ENCODE measurements around the gene ATXN2. TPM values are rescaled to one million over a fixed set of nuclear protein-coding genes. Genes with fewer than 3 reads are reported as not detected.
"Not testable (repeated sequence)": the region's sequence is repeated elsewhere in the genome, so short reads cannot be mapped to it uniquely, and the experiment has no call there.

ATXN2 gene
- polyA plus RNA-seq, 1 donor, result 50.2 TPM

GRCh38 chr12:111503116-111503515, 96.0 kb downstream of the ATXN2 start:
- DNase-seq (ENCODE audit: low read depth), result no peak

- DNase-seq (ENCODE audit: low read depth), result no peak
Measured at GRCh38 chr12:111494676-111495075, 104.4 kb downstream of the ATXN2 start.

DNA sequence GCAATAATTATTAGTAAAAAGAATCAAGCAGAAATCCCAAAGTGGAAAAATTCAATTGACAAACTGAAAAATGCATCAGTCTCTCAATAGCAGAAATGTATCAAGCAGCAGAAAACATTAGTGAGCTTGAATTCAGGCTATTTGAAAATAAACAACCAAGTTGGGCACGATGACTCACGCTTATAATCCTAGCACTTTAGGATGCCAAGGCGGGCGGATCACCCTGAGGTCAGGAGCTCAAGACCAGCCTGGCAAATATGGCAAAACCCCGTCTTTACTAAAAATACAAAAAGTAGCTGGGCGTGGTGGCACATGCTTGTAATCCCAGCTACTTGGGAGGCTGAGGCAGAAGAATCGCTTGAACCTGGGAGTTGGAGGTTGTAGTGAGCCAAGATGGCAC, 106.1 kb downstream of the ATXN2 start:
- not testable (repeated sequence) for DNase-seq (ENCODE audit: low read depth)

DNA sequence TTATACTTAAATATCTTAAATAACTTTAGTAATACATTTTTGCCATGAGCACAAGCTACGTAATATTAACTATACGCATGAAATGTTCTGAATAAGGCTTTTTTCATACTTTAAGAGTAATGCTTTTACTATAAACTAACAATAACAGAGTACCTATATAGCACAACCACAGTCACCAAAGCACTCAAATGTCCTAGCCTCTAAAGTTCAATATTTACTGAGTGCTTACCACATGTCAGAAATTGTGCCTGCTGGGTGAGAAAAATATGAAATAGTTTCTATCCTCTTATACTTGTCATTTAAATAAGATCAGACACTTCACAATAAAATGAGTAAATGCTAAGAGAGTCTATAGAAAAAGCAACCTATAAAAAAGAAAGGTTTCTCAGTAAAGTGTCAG, 110.3 kb downstream of the ATXN2 start:
- no peak for DNase-seq (ENCODE audit: low read depth)

DNA sequence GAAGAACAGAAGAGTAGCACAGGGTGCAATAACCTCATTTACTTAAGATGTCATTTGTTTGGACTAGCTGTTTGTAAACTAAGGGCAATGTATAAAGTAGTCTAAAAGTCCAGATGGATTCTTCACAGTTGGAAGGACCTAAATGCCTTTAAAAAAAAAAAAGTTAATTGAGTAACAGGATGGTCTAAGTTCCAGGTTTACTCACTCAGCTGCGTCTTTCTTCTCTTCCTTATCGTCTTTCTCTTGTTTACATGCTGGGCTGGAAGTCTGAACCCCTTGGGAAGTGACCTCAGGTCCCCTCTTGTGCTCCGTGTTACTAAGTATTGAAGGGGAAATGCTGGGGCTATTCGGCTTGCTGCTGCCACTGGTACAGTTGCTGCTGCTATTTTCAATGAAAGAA, 110.8 kb downstream of the ATXN2 start:
- DNase-seq (ENCODE audit: low read depth), result no peak

DNA sequence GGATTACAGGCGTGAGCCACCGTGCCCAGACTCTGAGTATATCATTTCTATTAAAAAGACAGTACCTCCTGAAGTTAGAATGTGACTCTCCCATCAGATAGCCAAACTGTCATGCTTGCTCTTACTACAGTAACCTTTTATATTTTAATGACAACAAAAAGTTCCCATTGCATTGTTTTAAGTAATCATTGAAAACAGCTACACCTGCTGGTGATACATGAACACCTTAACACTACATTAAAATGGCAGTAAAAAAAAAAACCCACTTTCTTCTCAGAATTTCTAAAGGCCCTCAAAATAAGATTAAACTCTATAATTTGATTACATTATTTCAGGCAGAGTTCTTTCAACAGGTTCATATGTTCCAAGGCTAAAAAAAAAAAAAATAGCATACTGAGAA, 116.7 kb downstream of the ATXN2 start:
- no peak for DNase-seq (ENCODE audit: low read depth)

DNA sequence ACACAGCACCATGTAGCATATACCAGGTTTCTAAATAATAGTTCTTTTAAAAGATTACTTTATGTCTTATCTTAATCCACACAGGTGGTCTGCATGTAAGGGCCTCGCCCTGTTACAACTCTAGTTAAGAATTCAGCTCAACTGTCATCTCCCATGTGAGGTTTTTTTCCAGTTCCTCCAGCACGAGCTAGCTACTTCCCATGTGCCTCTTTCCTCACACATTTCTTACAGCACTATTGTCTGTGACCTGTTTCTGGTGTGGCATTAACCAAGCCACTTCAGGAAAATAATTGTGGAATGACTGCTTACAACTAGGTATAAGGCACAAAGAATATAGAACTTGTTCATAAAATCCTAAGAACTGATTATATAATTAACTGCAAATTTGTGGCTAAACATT, 127.9 kb downstream of the ATXN2 start:
- no peak for DNase-seq (ENCODE audit: low read depth)

- no peak for DNase-seq (ENCODE audit: low read depth)
Measured at GRCh38 chr12:111469401-111469800, 129.7 kb downstream of the ATXN2 start.

DNA sequence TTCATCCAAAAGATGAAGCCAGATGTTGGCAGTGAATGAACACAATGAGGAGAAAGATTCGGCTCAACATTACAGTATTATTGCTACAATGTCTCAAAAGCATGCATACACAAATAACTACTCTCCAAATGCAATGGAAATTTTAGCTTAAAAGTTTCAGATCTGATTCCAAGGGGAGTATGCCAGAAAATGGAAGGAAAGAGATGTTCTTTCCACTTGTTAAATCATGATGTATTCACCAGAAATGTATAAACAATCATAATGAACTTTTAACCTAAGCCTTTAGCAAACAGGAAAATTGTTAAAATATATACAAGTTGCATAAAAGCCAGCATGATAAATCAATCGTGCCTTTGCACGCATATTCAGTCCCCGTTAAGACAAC, 131.3 kb downstream of the ATXN2 start:
- DNase-seq (ENCODE audit: low read depth), result peak; percentile 93

DNA sequence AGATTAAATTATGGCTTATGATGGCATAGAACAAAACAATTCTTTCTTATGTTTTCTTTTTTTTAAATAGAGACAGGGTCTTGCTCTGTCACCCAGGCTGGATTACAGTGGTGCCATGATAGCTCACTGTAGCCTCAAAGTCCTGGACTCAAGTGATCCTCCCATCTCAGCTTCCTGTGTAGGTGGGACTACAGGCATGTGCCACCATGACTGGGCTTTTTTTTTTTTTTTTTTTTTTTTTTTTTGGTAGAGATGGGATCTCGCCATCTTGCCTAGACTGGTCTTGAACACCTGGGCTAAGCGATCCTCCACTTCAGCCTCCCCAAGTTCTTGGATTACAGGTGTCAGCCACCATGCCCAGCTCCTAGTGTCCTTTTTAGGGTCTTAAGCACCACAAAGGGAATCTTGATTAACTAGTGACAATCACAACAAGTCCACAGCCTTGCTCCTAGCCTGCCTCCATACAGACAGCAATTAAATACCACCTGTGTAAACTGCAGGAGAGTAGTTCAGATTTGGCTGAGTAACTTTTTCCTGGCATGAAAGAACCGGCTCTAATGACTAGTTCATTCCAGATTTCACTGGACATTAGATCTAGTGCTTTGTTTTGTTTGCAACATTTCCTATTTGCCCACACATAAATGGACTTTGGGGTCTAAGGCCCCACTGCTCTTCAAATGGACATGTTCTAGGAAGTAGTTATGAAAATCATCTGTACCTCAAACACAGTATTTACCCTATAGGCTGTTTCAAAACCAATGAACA, 131.8 kb downstream of the ATXN2 start:
- DNase-seq (ENCODE audit: low read depth), result peak; percentile 67

- no peak for DNase-seq (ENCODE audit: low read depth)
Measured at GRCh38 chr12:111462210-111462769, 136.8 kb downstream of the ATXN2 start.

DNA sequence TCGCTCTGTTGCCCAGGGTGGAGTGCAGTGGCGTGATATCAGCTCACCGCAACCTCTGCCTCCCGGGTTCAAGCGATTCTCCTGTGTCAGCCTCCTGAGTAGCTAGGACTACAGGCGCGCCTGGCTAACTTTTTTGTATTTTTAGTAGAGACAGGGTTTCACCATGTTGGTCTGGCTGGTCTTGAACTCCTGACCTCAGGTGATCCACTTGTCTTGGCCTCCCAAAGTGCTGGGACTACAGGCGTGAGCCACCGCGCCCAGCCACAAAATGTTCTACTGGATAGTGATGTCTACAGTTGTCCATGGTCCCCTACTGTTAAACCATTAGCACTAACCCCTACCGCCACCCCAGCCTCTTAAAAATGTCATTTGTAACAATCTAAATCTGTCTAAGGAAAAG, 139.0 kb downstream of the ATXN2 start:
- not testable (repeated sequence) for DNase-seq (ENCODE audit: low read depth)

DNA sequence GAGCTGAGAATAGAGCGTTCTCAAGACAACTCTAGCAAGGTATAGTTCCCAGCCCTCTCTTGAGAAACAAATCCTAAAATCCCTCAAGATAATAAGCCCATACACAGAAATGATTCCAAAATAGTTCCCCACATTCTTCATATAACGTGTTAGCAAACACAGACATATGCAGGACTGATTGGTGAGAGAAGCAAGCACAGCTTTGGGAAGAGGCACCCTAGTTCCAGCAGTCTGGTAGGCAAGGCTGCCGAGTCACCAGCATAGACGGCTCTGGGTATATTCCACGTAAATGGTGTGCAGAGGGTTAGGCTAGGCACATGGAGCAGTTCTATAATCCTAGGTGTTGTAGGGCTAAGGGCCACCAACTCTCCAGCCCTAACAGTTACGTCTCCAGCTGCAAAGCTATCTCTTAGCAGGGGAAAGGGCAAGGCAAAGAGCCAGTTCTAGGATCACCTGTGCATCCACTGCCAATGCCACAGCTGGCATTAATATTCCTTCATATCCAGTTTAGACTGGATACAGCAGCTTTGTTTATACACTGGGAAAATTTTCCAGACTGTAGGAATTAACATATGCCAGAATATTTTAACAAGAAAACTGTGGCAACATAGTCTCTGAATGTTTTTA, 140.5 kb downstream of the ATXN2 start:
- DNase-seq (ENCODE audit: low read depth), result no peak

- DNase-seq (ENCODE audit: low read depth), result no peak
Measured at GRCh38 chr12:111457577-111457976, 141.5 kb downstream of the ATXN2 start.

DNA sequence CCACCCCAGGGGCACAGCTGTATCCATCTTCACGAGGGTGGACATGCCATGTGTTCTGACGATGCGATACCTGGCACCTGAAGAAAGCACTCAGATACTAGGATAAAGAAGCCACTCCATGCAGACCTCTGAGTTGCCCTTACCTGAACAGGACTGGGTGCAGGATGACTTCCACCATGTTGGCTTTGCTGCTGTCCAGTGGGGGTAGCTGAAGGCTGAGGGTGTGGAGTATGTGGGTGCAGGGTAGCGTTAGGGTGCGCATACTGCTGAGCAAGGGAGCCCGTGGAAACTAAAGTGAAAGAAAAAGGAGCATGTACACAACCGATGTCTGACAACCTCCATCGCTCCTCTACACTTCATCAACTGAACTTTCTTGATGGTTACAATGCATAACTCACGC, 142.0 kb downstream of the ATXN2 start:
- DNase-seq (ENCODE audit: low read depth), result no peak

GRCh38 chr12:111455448-111456320, 143.4 kb downstream of the ATXN2 start:
- DNase-seq (ENCODE audit: low read depth), result no peak

DNA sequence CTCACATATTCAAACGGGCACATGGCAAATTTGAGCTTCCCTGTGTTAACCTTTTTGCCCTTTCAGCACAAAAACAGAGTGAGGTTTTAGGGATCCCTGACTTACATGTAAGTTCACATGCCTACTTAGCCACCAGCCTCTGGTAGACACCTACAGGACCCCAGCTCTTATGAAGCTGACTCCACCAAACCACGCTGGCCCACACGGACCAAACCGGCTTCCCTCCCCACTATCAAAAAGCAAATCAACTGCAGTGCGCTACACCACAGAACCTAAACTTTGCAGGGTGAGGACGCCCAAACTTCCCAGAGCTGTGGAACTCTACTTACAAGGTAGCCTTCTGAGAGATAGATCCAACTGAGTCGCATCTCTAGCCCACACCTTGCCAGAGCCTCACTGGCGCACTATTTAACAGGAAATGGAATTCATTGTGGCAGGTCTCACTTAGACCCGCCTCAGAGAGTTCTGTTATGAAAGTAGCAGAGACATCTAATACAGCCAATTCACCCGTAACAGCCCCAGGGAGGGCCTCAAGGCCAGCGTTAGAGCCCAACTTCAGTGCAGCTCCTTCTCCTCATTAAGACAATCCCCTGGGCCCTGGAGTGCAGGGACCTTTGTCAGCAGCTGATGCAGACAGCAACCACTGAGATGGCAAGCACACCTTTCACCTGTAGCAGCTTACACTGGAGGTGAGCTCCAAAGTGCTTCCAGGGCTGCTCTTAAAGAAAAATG, 144.2 kb downstream of the ATXN2 start:
- DNase-seq (ENCODE audit: low read depth), result no peak

DNA sequence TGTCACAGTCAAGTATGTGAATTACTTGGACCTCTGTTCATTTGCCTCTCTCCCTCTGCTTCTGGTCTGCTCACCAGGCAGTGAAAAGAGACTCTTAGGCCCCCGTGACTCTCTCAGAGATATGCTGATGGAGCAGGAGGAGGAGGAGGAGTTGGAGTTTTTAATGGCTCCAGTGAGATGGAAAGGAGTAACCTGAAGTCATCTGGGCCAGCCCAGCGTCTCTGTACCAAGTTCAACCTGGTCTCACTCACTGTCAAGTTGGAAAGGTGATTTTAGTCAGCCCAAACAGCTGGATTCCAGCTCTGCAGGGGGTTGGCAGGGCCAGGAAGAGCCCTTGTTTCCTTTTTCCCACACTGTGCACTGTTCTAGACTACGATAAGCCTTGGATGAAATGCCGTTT, 144.8 kb downstream of the ATXN2 start:
- DNase-seq (ENCODE audit: low read depth), result no peak

DNA sequence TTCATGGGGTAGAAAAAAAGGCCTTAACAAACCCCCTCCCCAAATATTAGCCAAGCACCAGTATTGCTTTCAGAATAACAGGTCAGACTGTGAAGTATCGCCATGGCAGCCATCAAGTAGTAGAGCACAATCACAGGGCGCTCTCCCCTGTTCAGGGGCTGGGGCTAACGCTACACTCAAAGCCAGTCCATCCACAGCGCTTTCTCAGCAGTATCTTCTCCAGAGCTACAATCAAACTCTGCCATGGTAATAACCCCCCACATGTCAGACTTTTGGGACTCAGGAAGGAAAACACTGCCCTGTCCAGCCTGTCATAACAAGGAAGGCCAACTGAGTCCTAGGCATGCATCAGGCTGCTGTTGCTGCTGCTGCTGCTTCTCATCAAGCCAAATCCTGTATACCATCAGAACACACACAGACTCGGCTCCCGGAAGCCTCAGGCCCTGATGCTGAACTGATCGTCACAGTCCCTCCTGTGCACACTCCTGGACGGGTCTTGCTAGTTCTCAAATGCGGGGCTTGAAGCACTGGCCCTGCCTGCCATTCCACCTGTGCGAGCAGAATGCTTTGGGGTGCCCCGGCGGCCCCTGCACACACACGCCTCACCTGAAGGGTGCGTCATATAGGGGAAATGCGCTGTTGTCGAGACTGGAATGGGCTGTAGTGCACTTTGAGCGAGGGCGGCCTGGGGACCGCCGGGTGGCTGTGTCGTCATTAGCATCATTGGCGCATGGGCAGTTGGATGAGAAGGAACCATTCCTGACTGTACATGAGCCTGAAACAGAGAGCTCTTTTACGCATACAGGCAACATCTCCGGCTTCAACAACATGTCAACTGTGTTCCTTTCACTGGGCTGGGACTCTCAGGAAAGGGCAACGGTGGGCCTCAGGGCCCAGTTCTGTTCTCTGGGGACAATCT, 145.8 kb downstream of the ATXN2 start:
- no peak for DNase-seq (ENCODE audit: low read depth)

DNA sequence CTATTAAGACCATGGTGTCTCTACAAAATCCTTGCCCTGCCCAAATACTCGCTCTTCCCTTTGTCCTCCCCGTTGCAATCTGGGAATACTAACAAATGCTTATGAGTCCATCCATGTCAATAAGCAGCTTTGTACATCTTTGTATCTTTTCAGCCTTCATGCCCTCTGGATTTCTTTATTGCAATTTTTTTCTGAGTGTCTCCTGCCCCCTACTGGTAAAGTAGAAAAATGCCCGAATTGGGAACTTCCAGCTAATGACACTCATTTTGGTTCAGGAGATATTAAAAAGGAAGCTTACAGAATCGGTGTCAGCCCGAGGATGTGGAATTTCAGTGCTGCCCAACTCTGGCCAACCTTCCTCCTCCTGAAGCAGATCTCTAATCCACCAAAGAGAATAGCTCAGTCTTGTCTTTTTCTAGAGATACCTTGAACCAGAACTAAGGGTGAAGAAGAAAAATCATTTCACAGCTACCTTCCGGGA, 147.4 kb downstream of the ATXN2 start:
- no peak for DNase-seq (ENCODE audit: low read depth)

Data from forelimb muscle (tissue), 1 donor.